Activated CD4-positive, alpha-beta T cell treated with anti-CD3 and anti-CD28 coated beads, Interleukin-10, Interleukin-2, amounts not matched to agents 100 ng/mL and 50 ng/mL, durations not matched to agents 16 hours and 8 hours (primary cell): ENCODE data around the gene CCDC87.
"Not testable (repeated sequence)": the region's sequence is repeated elsewhere in the genome, so short reads cannot be mapped to it uniquely, and the experiment has no call there.

Experiments
- DNase-seq: peaks from one replicate; pipeline ENCODE4 v3.0.0-alpha.2; 2020

The CCDC87 gene

GRCh38 chr11:66549696-66550095, 43.2 kb downstream of the CCDC87 start:
- no peak for DNase-seq

DNA sequence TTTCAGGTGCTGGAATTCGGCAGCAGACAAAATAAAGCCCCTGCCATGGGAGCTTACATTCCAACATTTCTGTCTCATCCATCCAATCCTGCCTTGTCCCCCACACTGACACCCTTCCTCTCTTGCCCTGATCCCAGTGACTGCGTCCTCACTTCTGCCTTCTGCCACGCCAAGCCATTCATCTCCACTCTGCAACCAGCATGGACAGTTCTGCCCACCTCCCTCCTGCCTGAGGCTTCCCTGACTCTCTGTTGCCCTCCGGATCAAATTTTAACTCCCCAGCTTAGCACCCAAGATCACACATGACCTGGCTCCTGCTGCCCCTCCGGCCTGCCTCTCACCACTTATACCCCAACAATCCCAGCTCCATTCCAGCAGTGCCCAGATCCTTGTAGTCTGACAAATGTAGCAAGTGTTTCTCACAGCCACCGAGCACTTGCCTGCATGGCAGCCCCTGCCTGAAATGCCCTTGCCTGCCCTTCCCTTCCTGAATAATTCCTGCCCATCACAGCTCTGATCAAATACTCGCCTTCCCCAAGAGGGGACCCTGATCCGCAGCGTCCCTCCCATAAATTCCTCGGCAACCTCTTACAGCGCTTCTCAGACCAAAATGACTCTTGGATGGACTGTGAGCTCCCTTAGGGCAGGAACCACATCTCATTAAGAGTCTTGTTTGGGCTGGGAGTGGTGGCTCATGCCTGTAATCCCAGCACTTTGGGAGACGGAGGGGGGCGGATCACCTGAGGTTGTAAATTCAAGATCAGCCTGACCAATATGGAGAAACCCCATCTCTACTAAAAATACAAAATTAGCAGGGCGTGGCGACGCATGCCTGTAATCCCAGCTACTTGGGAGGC, 43.9 kb downstream of the CCDC87 start:
- DNase-seq: no peak

DNA sequence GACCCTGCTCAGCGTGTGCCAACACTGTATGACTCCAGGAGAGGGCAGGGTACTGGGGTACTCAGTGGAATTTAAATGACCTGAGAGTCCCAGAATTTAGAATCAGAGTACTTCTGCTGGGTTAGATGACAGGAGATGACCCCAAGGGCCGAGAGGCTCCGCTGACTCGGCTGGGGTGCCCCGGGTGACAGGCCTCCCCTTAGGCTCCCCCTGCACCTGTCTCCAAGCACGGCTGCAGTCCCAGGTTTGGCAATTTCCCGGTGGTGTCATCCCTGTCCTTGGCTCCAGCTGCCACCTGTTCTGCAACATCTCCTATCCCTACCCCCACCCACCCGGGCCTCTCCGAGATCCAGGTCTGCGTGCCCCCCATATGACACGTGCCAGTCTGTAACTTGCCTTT, 44.8 kb downstream of the CCDC87 start:
- DNase-seq: no peak

GRCh38 chr11:66547662-66548009, 45.2 kb downstream of the CCDC87 start:
- no peak for DNase-seq

GRCh38 chr11:66546966-66547661, 45.7 kb downstream of the CCDC87 start:
- DNase-seq: no peak

GRCh38 chr11:66546368-66546965, 46.4 kb downstream of the CCDC87 start, which contains the start of gene ACTN3:
Gene ACTN3 (plus strand): TSS chr11:66546903. CDS start chr11:66546938, 35 bp downstream.
- DNase-seq: peak; percentile 11

GRCh38 chr11:66545701-66546367, 47.0 kb downstream of the CCDC87 start, which contains the start of gene ZDHHC24:
Gene ZDHHC24 (minus strand): TSS chr11:66546048. CDS start chr11:66546003, 45 bp downstream.
- peak; percentile 97 for DNase-seq

DNA sequence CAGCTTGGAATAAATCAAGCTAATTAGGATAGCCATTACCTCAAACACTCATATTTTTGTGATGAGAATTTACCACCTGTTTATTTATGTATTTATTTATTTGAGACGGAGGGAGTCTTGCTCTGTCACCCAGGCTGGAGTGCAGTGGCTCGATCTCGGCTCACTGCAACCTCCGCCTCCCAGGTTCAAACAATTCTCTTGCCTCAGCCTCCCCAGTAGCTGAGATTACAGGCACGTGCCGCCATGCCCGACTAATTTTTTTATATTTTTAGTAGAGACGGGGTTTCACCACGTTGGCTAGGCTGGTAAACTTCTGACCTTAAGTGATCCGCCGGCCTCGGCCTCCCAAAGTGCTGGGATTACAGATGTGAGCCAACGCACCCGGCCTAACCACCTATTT, 47.9 kb downstream of the CCDC87 start:
- DNase-seq: not testable (repeated sequence)

- peak; percentile 77 for DNase-seq
These were observed 49.4 kb downstream of the CCDC87 start for GRCh38 chr11:66543263-66544107.

DNA sequence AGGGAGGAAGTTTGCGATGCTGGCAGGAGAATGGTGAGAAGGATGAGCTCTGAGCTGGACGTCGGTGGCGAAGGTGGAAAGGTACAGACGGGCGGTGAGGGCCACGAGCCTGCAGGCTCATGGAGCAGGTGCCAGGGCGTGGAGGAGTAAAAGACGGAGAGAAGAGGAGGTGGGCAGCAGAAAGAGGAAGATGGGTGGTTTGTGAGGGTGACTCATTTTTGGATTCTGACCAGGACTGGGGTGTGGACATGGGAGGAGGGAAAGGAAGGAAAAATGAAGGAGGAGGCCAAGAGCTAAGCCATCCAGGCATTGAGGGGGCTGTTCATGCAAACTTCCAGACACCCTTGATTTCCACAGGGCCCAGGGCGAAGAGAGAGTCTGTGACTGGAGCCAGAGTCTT, 50.5 kb downstream of the CCDC87 start:
- no peak for DNase-seq

GRCh38 chr11:66541892-66542291, 51.0 kb downstream of the CCDC87 start:
- DNase-seq: no peak

DNA sequence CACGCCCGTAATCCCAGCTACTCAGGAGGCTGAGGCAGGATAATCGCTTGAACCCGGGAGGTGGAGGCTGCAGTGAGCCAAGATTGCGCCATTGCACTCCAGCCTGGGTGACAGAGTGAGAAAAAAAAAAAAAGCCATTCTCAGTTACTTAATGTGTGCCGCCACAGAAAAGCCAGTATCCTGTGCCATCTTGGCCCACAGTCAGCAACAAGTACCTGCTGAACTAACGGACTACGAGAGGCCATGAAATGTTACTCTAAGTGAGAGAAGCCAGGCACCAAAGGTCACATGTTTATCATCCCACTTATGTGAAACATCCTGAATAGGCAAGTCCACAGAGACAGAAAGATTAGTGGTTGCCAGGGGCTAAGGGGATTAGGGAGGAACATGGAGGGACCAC, 52.3 kb downstream of the CCDC87 start:
- DNase-seq: not testable (repeated sequence)
